ENCODE data around the gene FCHSD2.

- TF ChIP-seq CTCF (conservative IDR thresholded peaks at IDR 0.05): no peak
- no peak for TF ChIP-seq EZH2 (IDR thresholded peaks at IDR 0.05; ENCODE audit: low read depth)
Observed at GRCh38 chr11:72832301-72833082, 309.6 kb downstream of the FCHSD2 start.

Data from PC-9 (cell line).